Measurements from ENCODE around the gene PHETA2. TPM values are rescaled to one million over a fixed set of nuclear protein-coding genes. Genes with fewer than 3 reads are reported as not detected.
"Not testable (repeated sequence)": the region's sequence is repeated elsewhere in the genome, so short reads cannot be mapped to it uniquely, and the experiment has no call there.

The PHETA2 gene
- total RNA-seq, 1 experiment from 2014 or later = 19.7 TPM

DNA sequence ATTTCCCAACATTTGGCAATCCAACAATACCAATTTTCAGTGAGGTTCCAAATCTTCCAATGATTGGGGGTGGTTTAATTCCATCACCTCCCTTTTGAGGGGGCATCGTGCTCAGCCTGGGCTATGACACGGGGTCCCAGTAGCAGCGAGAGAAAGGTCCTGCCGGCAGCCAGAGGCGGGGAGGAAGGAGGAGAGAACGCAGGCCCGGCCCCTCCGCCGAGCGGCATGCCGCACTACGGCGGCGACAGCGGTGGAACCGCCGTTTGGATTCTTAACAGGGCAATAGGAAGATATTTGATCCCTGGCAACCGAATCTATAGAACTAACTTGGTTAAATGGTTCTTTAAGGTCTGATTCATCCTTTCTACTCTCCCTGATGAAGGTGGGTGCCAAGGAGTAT is 34.8 kb downstream of the PHETA2 start:
- TF ChIP-seq, protein P1, sequence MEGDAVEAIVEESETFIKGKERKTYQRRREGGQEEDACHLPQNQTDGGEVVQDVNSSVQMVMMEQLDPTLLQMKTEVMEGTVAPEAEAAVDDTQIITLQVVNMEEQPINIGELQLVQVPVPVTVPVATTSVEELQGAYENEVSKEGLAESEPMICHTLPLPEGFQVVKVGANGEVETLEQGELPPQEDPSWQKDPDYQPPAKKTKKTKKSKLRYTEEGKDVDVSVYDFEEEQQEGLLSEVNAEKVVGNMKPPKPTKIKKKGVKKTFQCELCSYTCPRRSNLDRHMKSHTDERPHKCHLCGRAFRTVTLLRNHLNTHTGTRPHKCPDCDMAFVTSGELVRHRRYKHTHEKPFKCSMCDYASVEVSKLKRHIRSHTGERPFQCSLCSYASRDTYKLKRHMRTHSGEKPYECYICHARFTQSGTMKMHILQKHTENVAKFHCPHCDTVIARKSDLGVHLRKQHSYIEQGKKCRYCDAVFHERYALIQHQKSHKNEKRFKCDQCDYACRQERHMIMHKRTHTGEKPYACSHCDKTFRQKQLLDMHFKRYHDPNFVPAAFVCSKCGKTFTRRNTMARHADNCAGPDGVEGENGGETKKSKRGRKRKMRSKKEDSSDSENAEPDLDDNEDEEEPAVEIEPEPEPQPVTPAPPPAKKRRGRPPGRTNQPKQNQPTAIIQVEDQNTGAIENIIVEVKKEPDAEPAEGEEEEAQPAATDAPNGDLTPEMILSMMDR (IDR thresholded peaks at IDR 0.05; ENCODE audit: insufficient read depth in 1 of 2, low read depth in 1 of 2, low read length in 1 of 2, severe bottlenecking in 1 of 2, unreplicated experiment in 1 of 2) = no peak
- Mint-ChIP-seq H3K9me3 (ENCODE audit: unreplicated experiment) (peaks cover 19% of the 10 kb centered on the region), H3K4me3 (ENCODE audit: unreplicated experiment) (no peak overlapping the region), H3K4me1 (ENCODE audit: low read depth, unreplicated experiment) (peaks cover 7% of the 10 kb centered on the region), H3K27me3 (ENCODE audit: insufficient read depth, unreplicated experiment) (no peaks in the 10 kb centered on the region), H3K36me3 (ENCODE audit: insufficient read depth, unreplicated experiment) (no peaks in the 10 kb centered on the region), H3K27ac (ENCODE audit: unreplicated experiment) (no peak overlapping the region)
- BruUV-seq (replicated peaks) = no TSS peak
- no peak for DNase-seq
- POLR2A ChIA-PET = no interaction called here
- intact Hi-C loops (cut with micrococcal nuclease; ENCODE audit: unreplicated experiment) = no loop called here
- Histone ChIP-seq H3K9me3 (peaks cover 2% of the 10 kb centered on the region), H3K27me3 (replicated peaks; ENCODE audit: control insufficient read depth, insufficient read depth, low read length) (no peaks in the 10 kb centered on the region), H3K4me3 (ENCODE audit: low read depth, low read length) (no peak overlapping the region), H3K4me1 (no peaks in the 10 kb centered on the region), H3K36me3 (ENCODE audit: control insufficient read depth, insufficient read depth, low read length) (no peaks in the 10 kb centered on the region)
- CTCF ChIA-PET = interaction anchor here (1.4 kb wide), 1 partner anchor 17 kb away, joined by 4 read pairs; no protein-coding TSS in a partner anchor

DNA sequence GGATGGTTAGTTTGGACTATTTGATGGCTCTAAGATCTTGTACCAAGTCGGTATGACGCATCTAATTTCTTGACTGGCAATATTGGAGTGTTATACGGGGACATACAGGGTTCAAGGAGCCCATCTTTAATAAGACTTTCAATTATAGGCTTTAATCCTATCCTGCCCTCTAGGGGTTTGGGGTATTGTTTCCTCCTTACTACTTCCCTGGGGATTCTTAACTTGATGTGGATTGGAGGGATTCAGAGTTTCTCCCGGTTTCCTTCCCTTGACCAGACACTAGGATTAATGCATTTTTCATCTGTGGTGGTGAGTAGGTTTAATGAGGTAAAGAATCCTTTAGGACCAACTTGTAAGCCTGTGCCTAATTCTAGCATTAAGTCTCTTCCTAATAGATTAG is 37.8 kb downstream of the PHETA2 start:
- POLR2A ChIA-PET = no interaction called here

DNA sequence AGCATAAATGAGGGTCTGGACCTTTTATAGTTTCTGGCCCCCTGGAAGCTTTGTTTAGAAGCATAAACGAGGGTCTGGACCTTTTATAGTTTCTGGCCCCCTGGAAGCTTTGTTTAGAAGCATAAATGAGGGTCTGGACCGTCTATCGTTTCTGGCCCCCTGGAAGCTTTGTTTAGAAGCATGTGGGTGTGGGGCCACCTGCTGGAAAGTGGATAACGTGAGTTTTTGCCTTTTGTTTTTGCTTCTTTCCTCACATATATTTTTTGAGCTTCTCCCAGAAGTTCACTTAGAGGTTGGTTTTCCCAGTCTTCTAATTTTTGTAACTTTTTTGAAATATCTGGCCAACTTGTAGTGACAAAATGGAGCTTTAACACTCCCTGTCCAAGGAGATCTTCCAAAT is 38.7 kb downstream of the PHETA2 start:
- POLR2A ChIA-PET = interaction anchor here (0.6 kb wide), 1 partner anchor 22 kb away, joined by 4 read pairs; the partner anchor contains the start of gene NDUFA6
- BruUV-seq (replicated peaks) = not testable (repeated sequence)

More for the DNA sequence above, 37.8 kb downstream of the PHETA2 start:
- no peak overlapping the region for H3K4me3 ChIP-seq (ENCODE audit: low read depth, low read length)
- BruUV-seq (replicated peaks) = no TSS peak
- no peaks in the 10 kb centered on the region for H3K36me3 ChIP-seq (ENCODE audit: control insufficient read depth, insufficient read depth, low read length)
- CTCF ChIA-PET = interaction anchor here (0.6 to 2.0 kb wide), 3 partner anchors 21 to 162 kb away, joined by 3 to 46 read pairs (median 6); partner anchors contain the start of gene NDUFA6
- Mint-ChIP-seq H3K4me1 (ENCODE audit: low read depth, unreplicated experiment) (peaks cover 7% of the 10 kb centered on the region), H3K9me3 (ENCODE audit: unreplicated experiment) (peaks cover 9% of the 10 kb centered on the region), H3K4me3 (ENCODE audit: unreplicated experiment) (no peak overlapping the region), H3K27me3 (ENCODE audit: insufficient read depth, unreplicated experiment) (no peaks in the 10 kb centered on the region), H3K27ac (ENCODE audit: unreplicated experiment) (no peak overlapping the region), H3K36me3 (ENCODE audit: insufficient read depth, unreplicated experiment) (peaks cover 5% of the 10 kb centered on the region)
- peaks cover 16% of the 10 kb centered on the region for H3K9me3 ChIP-seq
- no peaks in the 10 kb centered on the region for H3K4me1 ChIP-seq
- intact Hi-C loops (cut with micrococcal nuclease; ENCODE audit: unreplicated experiment) = loop anchor here (10.0 kb wide), 1 partner anchor 57 kb away; no protein-coding TSS in a partner anchor
- TF ChIP-seq, protein P1 (IDR thresholded peaks at IDR 0.05; ENCODE audit: insufficient read depth in 1 of 2, low read depth in 1 of 2, low read length in 1 of 2, severe bottlenecking in 1 of 2, unreplicated experiment in 1 of 2) = no peak
- no peaks in the 10 kb centered on the region for H3K27me3 ChIP-seq (replicated peaks; ENCODE audit: control insufficient read depth, insufficient read depth, low read length)
- DNase-seq = no peak

More for the DNA sequence above, 38.7 kb downstream of the PHETA2 start:
- not testable (repeated sequence) for H3K27me3 ChIP-seq (replicated peaks; ENCODE audit: control insufficient read depth, insufficient read depth, low read length); H3K4me3 Mint-ChIP-seq (ENCODE audit: unreplicated experiment); H3K9me3 Mint-ChIP-seq (ENCODE audit: unreplicated experiment); H3K4me1 Mint-ChIP-seq (ENCODE audit: low read depth, unreplicated experiment); H3K36me3 Mint-ChIP-seq (ENCODE audit: insufficient read depth, unreplicated experiment); H3K4me3 ChIP-seq (ENCODE audit: low read depth, low read length); H3K27ac Mint-ChIP-seq (ENCODE audit: unreplicated experiment); H3K4me1 ChIP-seq; H3K36me3 ChIP-seq (ENCODE audit: control insufficient read depth, insufficient read depth, low read length); H3K27me3 Mint-ChIP-seq (ENCODE audit: insufficient read depth, unreplicated experiment)
- CTCF ChIA-PET = interaction anchor here (0.6 to 2.0 kb wide), 7 partner anchors 22 to 329 kb away, joined by 3 to 46 read pairs (median 3); partner anchors contain the start of genes CENPM and NDUFA6
- H3K9me3 ChIP-seq = peaks cover 16% of the 10 kb centered on the region
- TF ChIP-seq, protein P1 (IDR thresholded peaks at IDR 0.05; ENCODE audit: insufficient read depth in 1 of 2, low read depth in 1 of 2, low read length in 1 of 2, severe bottlenecking in 1 of 2, unreplicated experiment in 1 of 2) = peak; percentile 10 to 42
- intact Hi-C loops (cut with micrococcal nuclease; ENCODE audit: unreplicated experiment) = loop anchor here (1.0 to 10.0 kb wide), 2 partner anchors 58 to 146 kb away; no protein-coding TSS in a partner anchor
- DNase-seq = peak in 1 of 2 experiments; percentile 32
